C4-2B (cell line): ENCODE measurements around the gene MTSS2.

Source experiments
- ZFX ChIP-seq: fragments of 450-650 bp; IDR thresholded peaks from 2 replicates; pipeline ENCODE4 v1.6.1; 2017
- TF ChIP-seq, protein P1 (sequence below): fragments of 450-650 bp; conservative IDR thresholded peaks from 2 replicates; pipeline ENCODE4 v1.5.1; 2017; ENCODE audit warnings: mild to moderate bottlenecking

DNA sequence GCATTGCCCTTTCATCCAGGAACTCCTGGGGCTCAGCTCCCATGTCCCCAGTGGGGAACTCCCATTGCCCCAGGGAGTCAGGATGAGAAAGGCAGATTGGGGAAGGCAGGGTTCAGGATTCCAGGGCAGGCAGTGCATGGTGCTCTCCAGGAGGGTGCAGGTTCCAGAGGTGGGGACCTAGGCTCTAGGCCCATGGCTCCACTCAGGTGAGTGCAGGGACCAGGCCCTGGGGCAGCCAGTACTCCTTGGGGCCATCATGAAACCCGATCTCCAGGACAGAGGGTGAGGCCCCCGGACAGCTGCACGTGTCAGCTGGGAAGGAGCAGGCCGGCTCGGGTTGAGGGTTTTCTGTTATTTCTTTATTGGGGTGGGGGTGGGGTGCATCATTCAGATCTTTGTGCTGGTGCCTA is 1.3 kb upstream of the MTSS2 start:
- TF ChIP-seq, protein P1, sequence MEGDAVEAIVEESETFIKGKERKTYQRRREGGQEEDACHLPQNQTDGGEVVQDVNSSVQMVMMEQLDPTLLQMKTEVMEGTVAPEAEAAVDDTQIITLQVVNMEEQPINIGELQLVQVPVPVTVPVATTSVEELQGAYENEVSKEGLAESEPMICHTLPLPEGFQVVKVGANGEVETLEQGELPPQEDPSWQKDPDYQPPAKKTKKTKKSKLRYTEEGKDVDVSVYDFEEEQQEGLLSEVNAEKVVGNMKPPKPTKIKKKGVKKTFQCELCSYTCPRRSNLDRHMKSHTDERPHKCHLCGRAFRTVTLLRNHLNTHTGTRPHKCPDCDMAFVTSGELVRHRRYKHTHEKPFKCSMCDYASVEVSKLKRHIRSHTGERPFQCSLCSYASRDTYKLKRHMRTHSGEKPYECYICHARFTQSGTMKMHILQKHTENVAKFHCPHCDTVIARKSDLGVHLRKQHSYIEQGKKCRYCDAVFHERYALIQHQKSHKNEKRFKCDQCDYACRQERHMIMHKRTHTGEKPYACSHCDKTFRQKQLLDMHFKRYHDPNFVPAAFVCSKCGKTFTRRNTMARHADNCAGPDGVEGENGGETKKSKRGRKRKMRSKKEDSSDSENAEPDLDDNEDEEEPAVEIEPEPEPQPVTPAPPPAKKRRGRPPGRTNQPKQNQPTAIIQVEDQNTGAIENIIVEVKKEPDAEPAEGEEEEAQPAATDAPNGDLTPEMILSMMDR: no peak
- TF ChIP-seq ZFX: no peak
